Heart left ventricle (tissue), 13 donors: ENCODE results near the gene EIF4G3.

Experiments used
- POLR2A ChIP-seq, 2 donors: fragments of 450-650 bp; IDR thresholded peaks; one replicate each; pipeline ENCODE4 v1.6.1; 2017; ENCODE audit warnings: antibody characterized with exemption in 2 of 2, mild to moderate bottlenecking in 2 of 2, moderate library complexity in 2 of 2
- TF ChIP-seq, protein P1 (sequence below), 12 donors: fragments of 200-600 bp; sonication (generic) in 4 of 12; IDR thresholded peaks; one replicate each; pipeline versions ENCODE4 v1.5.0 to v1.8.0; 2018 to 2022; ENCODE audit warnings: antibody characterized with exemption in 12 of 12, mild to moderate bottlenecking in 5 of 12
- donor health status: ischemic (EF 13 %, LVEDD 7.1; RV severe dilation, severe dysfunction).
- donor health status: DM: no; HTN: yes; CAD: no.
- donor health status: DM: no; HTN: no; CAD: no.
- donor health status: ischemic (EF 25% LVEDD 6.9; RV normal size, moderate dysfunction).
- donor health status: ischemic (EF 25% LVEDD 5.7; RV mildly dilated, moderate dysfunction).
- donor health status: ischemic (EF 35%, LVEDD 5.7; RV mildly dilated, moderate dysfunction).
- donor health status: nonischemic (EF 11% LVEDD 7.7; RV severe dilation, severe dysfunction).
- donor health status: DM: yes; HTN: yes; CAD: no.
- donor health status: PGD.
- donor health status: ischemic (EF 29% LVEDD 5.4; RV normal size, mild dysfunction).
- donor health status: nonischemic (EF 23%, LVEDD 6.1; RV moderate dilation, normal function).

GRCh38 chr1:20982316-20982715, 194.4 kb downstream of the EIF4G3 start:
- no peak for TF ChIP-seq POLR2A (IDR thresholded peaks at IDR 0.05)
- TF ChIP-seq, protein P1, sequence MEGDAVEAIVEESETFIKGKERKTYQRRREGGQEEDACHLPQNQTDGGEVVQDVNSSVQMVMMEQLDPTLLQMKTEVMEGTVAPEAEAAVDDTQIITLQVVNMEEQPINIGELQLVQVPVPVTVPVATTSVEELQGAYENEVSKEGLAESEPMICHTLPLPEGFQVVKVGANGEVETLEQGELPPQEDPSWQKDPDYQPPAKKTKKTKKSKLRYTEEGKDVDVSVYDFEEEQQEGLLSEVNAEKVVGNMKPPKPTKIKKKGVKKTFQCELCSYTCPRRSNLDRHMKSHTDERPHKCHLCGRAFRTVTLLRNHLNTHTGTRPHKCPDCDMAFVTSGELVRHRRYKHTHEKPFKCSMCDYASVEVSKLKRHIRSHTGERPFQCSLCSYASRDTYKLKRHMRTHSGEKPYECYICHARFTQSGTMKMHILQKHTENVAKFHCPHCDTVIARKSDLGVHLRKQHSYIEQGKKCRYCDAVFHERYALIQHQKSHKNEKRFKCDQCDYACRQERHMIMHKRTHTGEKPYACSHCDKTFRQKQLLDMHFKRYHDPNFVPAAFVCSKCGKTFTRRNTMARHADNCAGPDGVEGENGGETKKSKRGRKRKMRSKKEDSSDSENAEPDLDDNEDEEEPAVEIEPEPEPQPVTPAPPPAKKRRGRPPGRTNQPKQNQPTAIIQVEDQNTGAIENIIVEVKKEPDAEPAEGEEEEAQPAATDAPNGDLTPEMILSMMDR (IDR thresholded peaks at IDR 0.05): no peak
